Activated CD8-positive, alpha-beta memory T cell treated with anti-CD3 and anti-CD28 coated beads for 36 hours (primary cell): Measurements from ENCODE around the gene KPNA2. TPM values are rescaled to one million over a fixed set of nuclear protein-coding genes. Genes with fewer than 3 reads are reported as not detected.
"Not testable (repeated sequence)": the region's sequence is repeated elsewhere in the genome, so short reads cannot be mapped to it uniquely, and the experiment has no call there.

Source experiments
- CTCF ChIA-PET: fragments of 350-600 bp; sonication (Branson Sonifier 250); formaldehyde crosslinking; loops from one replicate; lab custom pipeline; 2021; ENCODE audit warnings: antibody characterized with exemption; lab: Charles Lee
- POLR2A ChIA-PET: fragments of 350-600 bp; sonication (Branson Sonifier 250); formaldehyde crosslinking; loops from one replicate; lab custom pipeline; 2021; ENCODE audit warnings: antibody characterized with exemption; lab: Charles Lee
- total RNA-seq, 2 experiments: library from RNA; stranded (reverse); gene quantifications; one replicate each; pipeline ENCODE4 v1.2.3, GENCODE V29; 2021

Gene KPNA2
- total RNA-seq, 2 experiments from 2014 or later = 233 to 237 TPM

DNA sequence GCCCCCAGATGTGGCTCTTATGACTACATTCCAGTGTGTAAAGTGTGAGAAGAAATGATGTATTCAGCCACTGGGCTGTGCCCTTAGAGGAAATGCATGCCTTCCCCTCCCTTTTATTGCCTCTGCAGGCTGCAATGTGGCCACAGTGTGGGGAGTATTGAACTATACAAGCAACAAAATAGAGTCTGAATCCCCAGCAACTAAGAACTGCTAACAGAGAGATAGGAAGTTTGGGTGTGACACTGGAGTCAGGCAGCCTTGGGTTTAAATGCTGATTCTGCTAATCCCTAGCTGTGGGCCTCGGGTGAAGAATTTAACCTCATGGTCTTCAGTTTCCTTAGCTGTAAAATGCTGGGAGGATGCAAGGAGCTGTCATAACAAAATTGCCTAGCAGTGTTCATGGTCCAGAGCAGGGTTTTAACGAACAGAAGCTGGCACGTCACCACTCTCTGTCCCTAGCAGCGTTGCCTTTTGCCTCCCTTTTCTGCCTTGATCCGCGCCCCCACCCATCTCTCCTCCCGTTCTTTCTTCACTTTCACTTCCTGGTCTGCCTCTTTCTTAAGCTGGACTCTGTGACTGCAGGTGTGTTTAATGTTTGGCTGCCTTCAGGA lies 50.3 kb downstream of the KPNA2 start:
- CTCF ChIA-PET = no interaction called here
- POLR2A ChIA-PET = interaction anchor here (0.7 kb wide), 1 partner anchor 207 kb away, joined by 3 read pairs; no protein-coding TSS in a partner anchor

DNA sequence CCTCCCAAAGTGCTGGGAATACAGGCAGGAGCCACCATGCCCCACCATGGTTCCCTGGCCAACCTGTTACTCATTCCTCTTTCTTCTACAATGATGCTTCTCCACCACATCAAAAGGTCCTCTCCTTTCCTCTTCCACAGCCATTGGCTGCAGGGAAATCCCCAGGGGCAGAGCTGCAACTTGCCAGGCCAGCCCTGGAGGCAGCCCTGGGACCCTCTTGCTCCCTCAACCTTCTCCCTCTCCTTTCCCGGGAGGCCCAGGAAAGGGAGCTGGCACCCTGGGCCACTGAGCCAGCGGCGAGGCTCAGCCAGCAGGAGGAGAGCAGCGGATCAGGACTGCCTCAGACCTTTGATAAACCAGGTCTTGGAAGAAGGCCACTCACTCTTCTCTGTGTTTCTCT lies 51.1 kb downstream of the KPNA2 start:
- ChIA-PET CTCF (interaction anchor here (0.6 kb wide), 1 partner anchor 22 kb away, joined by 3 read pairs; no protein-coding TSS in a partner anchor), POLR2A (interaction anchor here (0.7 kb wide), 1 partner anchor 206 kb away, joined by 3 read pairs; no protein-coding TSS in a partner anchor)

DNA sequence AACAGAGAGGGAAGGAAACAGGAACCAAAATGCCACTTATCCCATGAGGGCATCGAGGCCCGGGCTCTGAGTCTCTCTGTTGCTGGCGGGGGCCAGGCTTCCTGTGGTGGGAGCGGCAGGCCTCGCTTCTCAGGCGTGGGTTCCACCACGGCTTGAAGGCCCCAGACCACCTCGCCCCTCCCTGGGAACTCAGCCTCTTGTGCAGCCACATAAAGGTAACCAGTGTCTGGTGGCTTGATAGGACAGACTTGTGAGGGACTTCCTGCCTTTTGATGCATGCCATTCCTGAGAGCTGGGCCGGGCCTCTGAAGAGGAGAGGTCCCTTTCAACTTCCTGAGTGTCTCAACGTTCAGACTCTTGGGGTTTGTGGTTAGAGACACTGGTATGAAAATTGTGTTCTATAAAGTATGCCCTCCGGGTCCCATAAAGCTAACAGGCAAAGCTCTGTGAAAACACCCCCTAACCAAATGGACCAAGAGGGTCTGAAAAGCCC lies 51.6 kb downstream of the KPNA2 start:
- CTCF ChIA-PET = not testable (repeated sequence)
- POLR2A ChIA-PET = interaction anchor here (0.6 to 1.0 kb wide), 3 partner anchors 17 to 50 kb away, joined by 3 read pairs; no protein-coding TSS in a partner anchor

DNA sequence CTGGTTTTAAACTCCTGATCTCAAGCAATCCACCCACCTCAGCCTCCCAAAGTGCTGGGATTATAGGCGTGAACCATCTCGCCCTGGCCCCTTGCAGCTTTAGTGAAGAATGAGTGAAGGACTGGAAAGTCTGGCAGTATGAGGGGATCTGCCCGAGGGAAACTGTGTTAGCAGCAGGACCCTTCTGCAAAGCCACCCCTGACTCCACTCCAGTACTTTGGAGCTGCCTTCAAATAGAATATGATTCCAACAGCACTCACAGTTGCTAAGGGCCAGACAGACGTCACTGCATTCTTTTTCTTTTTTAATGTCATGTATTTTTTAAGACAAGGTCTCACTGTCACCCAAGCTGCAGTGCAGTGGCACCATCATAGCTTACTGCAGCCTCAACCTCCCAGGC lies 52.3 kb downstream of the KPNA2 start:
- CTCF ChIA-PET = no interaction called here
- POLR2A ChIA-PET = interaction anchor here (1.0 kb wide), 1 partner anchor 51 kb away, joined by 3 read pairs; no protein-coding TSS in a partner anchor

DNA sequence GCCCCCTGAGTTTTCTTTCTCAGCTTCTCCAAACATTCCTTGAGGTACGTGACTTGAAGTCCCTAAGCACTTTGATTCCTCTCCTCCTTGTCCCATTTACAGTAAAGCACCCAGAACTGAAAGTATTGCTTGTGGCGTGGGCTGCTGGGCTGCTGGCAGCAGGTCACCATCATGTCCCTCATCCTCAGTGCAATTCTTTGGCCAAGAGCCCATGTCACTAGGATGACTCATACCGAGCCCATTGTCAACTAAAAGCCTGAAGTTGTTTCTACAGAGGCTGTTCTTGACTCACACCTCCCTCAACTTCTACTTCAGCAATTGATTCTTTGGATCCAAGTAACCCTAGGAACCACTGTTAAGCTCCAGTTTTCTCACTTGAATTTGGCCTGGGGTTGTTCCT lies 54.3 kb downstream of the KPNA2 start:
- CTCF ChIA-PET = no interaction called here
- POLR2A ChIA-PET = no interaction called here

DNA sequence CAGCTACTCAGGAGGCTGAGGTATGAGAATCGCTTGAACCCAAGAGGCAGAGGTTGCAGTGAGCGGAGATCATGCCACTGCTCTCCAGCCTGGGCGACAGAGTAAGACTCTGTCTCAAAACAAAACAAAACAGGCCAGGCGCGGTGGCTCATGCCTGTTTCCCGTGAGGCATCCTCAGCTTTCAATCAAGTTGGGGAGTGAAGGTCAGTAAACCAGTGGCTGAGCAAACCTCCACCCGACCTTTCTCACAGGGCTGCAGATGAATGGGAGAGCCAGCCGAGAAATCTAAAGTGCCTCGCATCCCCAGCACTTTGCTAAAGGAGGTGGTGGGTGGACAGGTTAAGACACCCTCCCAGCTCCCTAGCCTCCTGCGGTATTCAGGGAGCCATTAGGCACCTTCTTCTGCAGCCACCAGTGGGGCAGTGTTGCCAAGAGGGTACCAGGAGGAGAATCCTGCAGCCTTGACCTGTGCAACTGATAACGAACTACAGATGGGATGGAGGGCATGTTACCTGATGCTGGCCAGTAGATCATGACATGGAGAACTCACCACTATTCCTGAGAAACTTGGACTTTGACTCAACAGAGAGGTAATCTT lies 59.0 kb downstream of the KPNA2 start:
- ChIA-PET CTCF (no interaction called here), POLR2A (no interaction called here)

DNA sequence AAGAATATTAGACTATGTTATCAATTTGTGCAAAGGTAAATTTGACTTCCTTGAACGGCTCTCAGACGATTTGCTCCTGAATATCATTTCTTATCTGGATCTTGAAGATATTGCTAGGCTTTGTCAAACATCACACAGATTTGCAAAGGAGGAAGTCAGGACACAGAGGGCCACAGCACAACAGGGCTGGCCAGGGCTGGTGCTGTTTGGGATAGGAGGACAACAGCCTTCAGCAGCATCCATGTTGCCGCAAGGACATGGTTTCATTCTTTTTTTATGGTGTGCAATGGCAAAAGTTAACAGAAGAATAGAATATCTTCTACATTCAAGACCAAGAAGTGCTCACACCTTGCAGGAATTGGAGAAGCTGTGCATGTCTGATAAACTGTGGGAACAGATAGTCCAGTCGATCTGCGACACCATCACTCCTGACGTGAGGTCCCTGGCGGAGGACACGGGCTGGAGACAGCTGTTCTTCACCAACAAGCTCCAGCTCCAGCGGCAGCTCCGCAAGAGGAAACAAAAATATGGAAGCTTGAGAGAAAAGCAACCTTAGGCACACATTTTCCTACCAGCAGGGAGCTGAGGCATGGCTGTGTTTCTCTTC lies 59.8 kb downstream of the KPNA2 start:
- CTCF ChIA-PET = no interaction called here
- POLR2A ChIA-PET = no interaction called here

DNA sequence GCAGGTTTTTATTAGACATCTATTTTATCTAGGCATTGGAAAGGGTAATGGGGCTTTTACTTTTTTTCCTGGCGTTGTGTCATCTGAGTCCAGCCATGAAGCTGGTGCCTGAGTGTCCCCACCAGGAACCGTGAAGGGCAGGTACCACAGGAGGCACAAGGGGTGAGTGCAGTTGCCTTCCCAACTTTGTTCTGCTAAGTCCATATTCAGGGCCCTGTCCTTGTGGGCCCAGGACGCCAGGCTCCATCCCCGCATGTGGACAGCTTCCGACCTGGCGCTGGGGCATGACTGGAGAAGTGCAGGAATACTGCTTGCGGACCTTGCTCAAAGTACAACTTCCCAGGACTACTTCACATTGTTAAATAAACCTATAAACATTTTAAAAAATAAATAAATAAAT lies 60.6 kb downstream of the KPNA2 start:
- CTCF ChIA-PET = no interaction called here
- POLR2A ChIA-PET = no interaction called here

Other genes starting within 250 kb of the KPNA2 start
- 10 to 100 TPM; 74.2 to 78.7 TPM for gene BPTF, start 210.2 kb upstream of the KPNA2 start, total RNA-seq
- gene C17orf58, start 39.3 kb upstream of the KPNA2 start, total RNA-seq = 10 to 100 TPM; 35.7 to 37.7 TPM
- gene AMZ2, start 212.3 kb downstream of the KPNA2 start, total RNA-seq = 100 to 1,000 TPM; 118 to 121 TPM